ENCODE measurements around the gene DUSP28. TPM values are rescaled to one million over a fixed set of nuclear protein-coding genes. Genes with fewer than 3 reads are reported as not detected.

Gene DUSP28
- total RNA-seq, 1 donor from 2014 or later = 5.3 TPM

- Histone ChIP-seq H3K27ac (no peak overlapping the region), H3K9me3 (no peaks in the 10 kb centered on the region), H3K4me1 (peaks cover 4% of the 10 kb centered on the region), H3K36me3 (peaks cover 30% of the 10 kb centered on the region), H3K4me3 (no peak overlapping the region), H3K27me3 (no peaks in the 10 kb centered on the region)
- ATAC-seq (no peak), DNase-seq (peak; percentile 58)
- intact Hi-C loops (cut with DNase I) = no loop called here
- TF ChIP-seq CTCF (IDR thresholded peaks at IDR 0.05) = no peak
These were observed 40.3 kb downstream of the DUSP28 start for GRCh38 chr2:240600451-240600961.

- Histone ChIP-seq H3K27me3 (no peaks in the 10 kb centered on the region), H3K4me1 (peaks cover 4% of the 10 kb centered on the region), H3K27ac (no peak overlapping the region), H3K4me3 (no peak overlapping the region), H3K9me3 (no peaks in the 10 kb centered on the region), H3K36me3 (peaks cover 25% of the 10 kb centered on the region)
- no peak for ATAC-seq
- intact Hi-C loops (cut with DNase I) = no loop called here
- DNase-seq = peak; percentile 57
- TF ChIP-seq CTCF (IDR thresholded peaks at IDR 0.05) = no peak
These were observed 41.1 kb downstream of the DUSP28 start for GRCh38 chr2:240601061-240601830.

- peak; percentile 55 for DNase-seq
- H3K9me3 ChIP-seq = no peaks in the 10 kb centered on the region
- no peaks in the 10 kb centered on the region for H3K27me3 ChIP-seq
- H3K4me3 ChIP-seq = no peak overlapping the region
- no peak for ATAC-seq
- H3K4me1 ChIP-seq = peaks cover 4% of the 10 kb centered on the region
- intact Hi-C loops (cut with DNase I) = no loop called here
- H3K36me3 ChIP-seq = peaks cover 20% of the 10 kb centered on the region
- no peak for TF ChIP-seq CTCF (IDR thresholded peaks at IDR 0.05)
- H3K27ac ChIP-seq = no peak overlapping the region
These were observed 41.6 kb downstream of the DUSP28 start for GRCh38 chr2:240601831-240602160.

GRCh38 chr2:240602266-240603050 lies 42.3 kb downstream of the DUSP28 start:
- peaks cover 4% of the 10 kb centered on the region for H3K4me1 ChIP-seq
- H3K27ac ChIP-seq = no peak overlapping the region
- H3K4me3 ChIP-seq = no peak overlapping the region
- ATAC-seq (no peak), DNase-seq (peak; percentile 55)
- no peaks in the 10 kb centered on the region for H3K27me3 ChIP-seq
- no peak for TF ChIP-seq CTCF (IDR thresholded peaks at IDR 0.05)
- intact Hi-C loops (cut with DNase I) = no loop called here
- no peaks in the 10 kb centered on the region for H3K9me3 ChIP-seq
- peaks cover 20% of the 10 kb centered on the region for H3K36me3 ChIP-seq

- intact Hi-C loops (cut with DNase I) = no loop called here
- DNase-seq (peak; percentile 56), ATAC-seq (no peak)
- Histone ChIP-seq H3K4me3 (no peak overlapping the region), H3K4me1 (peaks cover 4% of the 10 kb centered on the region), H3K27me3 (no peaks in the 10 kb centered on the region), H3K27ac (no peak overlapping the region), H3K9me3 (no peaks in the 10 kb centered on the region), H3K36me3 (peaks cover 15% of the 10 kb centered on the region)
- no peak for TF ChIP-seq CTCF (IDR thresholded peaks at IDR 0.05)
These were observed 43.1 kb downstream of the DUSP28 start for GRCh38 chr2:240603081-240603835.
